K562 (cell line): ENCODE measurements around the gene IMMP2L. TPM values are rescaled to one million over a fixed set of nuclear protein-coding genes. Genes with fewer than 3 reads are reported as not detected.

Experiments used
- CHD4 ChIP-seq: fragments of 200-600 bp; sonication (generic); IDR thresholded peaks from 3 replicates; pipeline ENCODE4 v1.6.1; 2012; ENCODE audit warnings: low read depth, mild to moderate bottlenecking, mixed read lengths, low read length, inconsistent platforms; ENCODE audit not compliant: insufficient read depth, insufficient replicate concordance, poor library complexity, severe bottlenecking
- CXXC5 ChIP-seq: fragments of 250-450 bp; sonication (Bioruptor Pico); IDR thresholded peaks from 2 replicates; pipeline ENCODE4 v1.8.0; 2022; ENCODE audit warnings: inconsistent platforms, mild to moderate bottlenecking, moderate library complexity
- ELK1 ChIP-seq: sonication (generic); formaldehyde crosslinking; IDR thresholded peaks from 2 replicates; pipeline ENCODE4 v1.8.1; 2022; ENCODE audit warnings: missing genetic modification reagents
- EP400 ChIP-seq: fragments of 450-650 bp; IDR thresholded peaks from 2 replicates; pipeline ENCODE4 v1.6.1; 2017; ENCODE audit warnings: antibody characterized with exemption, mild to moderate bottlenecking, moderate library complexity
- GABPA ChIP-seq: fragments of 200-800 bp; sonication (Bioruptor generic); conservative IDR thresholded peaks from 2 replicates; pipeline ENCODE4 v1.6.1; 2016; ENCODE audit warnings: low read depth, missing genetic modification characterization, missing compliant biosample characterization
- HMG20A ChIP-seq: fragments of 450-650 bp; formaldehyde crosslinking; conservative IDR thresholded peaks from 2 replicates; pipeline ENCODE4 v1.4.0; 2020; ENCODE audit warnings: mild to moderate bottlenecking, mixed read lengths
- KDM2B ChIP-seq: fragments of 250-450 bp; sonication (Bioruptor Pico); IDR thresholded peaks from 2 replicates; pipeline ENCODE4 v1.8.0; 2021; ENCODE audit warnings: mild to moderate bottlenecking, moderate library complexity
- MEIS2 ChIP-seq: fragments of 450-650 bp; IDR thresholded peaks from 2 replicates; pipeline ENCODE4 v1.6.1; 2014; ENCODE audit warnings: mild to moderate bottlenecking; ENCODE audit not compliant: partially characterized antibody
- MIER1 ChIP-seq: fragments of 450-650 bp; IDR thresholded peaks from 2 replicates; pipeline ENCODE4 v1.6.1; 2016; ENCODE audit warnings: antibody characterized with exemption, mild to moderate bottlenecking, low read depth
- MXD1 ChIP-seq: fragments of 250-450 bp; sonication (Bioruptor Pico); IDR thresholded peaks from 2 replicates; pipeline ENCODE4 v1.8.0; 2021; ENCODE audit warnings: borderline replicate concordance, mild to moderate bottlenecking, moderate library complexity; ENCODE audit not compliant: poor library complexity, severe bottlenecking
- NCOA2 ChIP-seq, 2 experiments: fragments of 450-650 bp; IDR thresholded peaks; 2 replicates each; pipeline ENCODE4 v1.6.1; 2018; ENCODE audit warnings: mild to moderate bottlenecking in 2 of 2, moderate library complexity in 1 of 2; ENCODE audit not compliant: partially characterized antibody in 2 of 2
- NFIX ChIP-seq: fragments of 250-450 bp; sonication (Bioruptor Pico); IDR thresholded peaks from 2 replicates; pipeline ENCODE4 v1.4.0; 2020; ENCODE audit warnings: low read depth, mild to moderate bottlenecking, moderate library complexity
- PTRF ChIP-seq: fragments of 450-650 bp; IDR thresholded peaks from 2 replicates; pipeline ENCODE4 v1.6.1; 2016; ENCODE audit warnings: mild to moderate bottlenecking, missing genetic modification characterization, missing compliant biosample characterization
- TAF1 ChIP-seq: IDR thresholded peaks from 2 replicates; pipeline ENCODE4 v1.6.1; 2011; ENCODE audit warnings: mild to moderate bottlenecking, low read length, moderate library complexity; ENCODE audit not compliant: insufficient read depth, control insufficient read depth, severe bottlenecking; ENCODE audit errors: extremely low read depth
- ZBTB2 ChIP-seq: fragments of 450-650 bp; IDR thresholded peaks from 2 replicates; pipeline ENCODE4 v1.6.1; 2016; ENCODE audit warnings: antibody characterized with exemption
- polyA plus RNA-seq, 8 experiments: library from polyadenylated mRNA; depleted of rRNA in 4 of 8; stranded (reverse) in 5 of 8; unstranded in 3 of 8; fragments of >200 nt; fragmentation: Nextera tagmentation in 2 of 8; fragmentation: Illumina TruSeq in 1 of 8; extraction: Ambion mirVana in 2 of 8; extraction: Trizol in 1 of 8; gene quantifications; 2 replicates each; pipeline versions ENCODE4 v1.2.1 to v1.2.3, GENCODE V29; 2011 to 2014; ENCODE audit warnings: inconsistent platforms in 1 of 8, missing spikeins in 1 of 8
- total RNA-seq, 7 experiments: library from RNA; depleted of rRNA in 6 of 7; stranded (reverse); fragments of >200 nt in 6 of 7; fragmentation: Illumina TruSeq in 2 of 7; extraction: Trizol in 2 of 7; gene quantifications; 2 replicates each; pipeline versions ENCODE4 v1.2.1 to v1.2.3, GENCODE V29; 2011 to 2021; ENCODE audit warnings: low replicate concordance in 1 of 7
- TF ChIP-seq, protein P1 (sequence below): fragments of 450-650 bp; formaldehyde crosslinking; conservative IDR thresholded peaks from 2 replicates; pipeline ENCODE4 v1.4.0; 2022; ENCODE audit warnings: mild to moderate bottlenecking, missing genetic modification characterization
- TF ChIP-seq, protein P2 (sequence below), 2 experiments: IDR thresholded peaks; 2 replicates each; pipeline ENCODE4 v1.6.1; 2011; ENCODE audit warnings: borderline replicate concordance in 1 of 2, control low read depth in 1 of 2, low read depth in 1 of 2, low read length in 1 of 2, mild to moderate bottlenecking in 1 of 2, mixed read lengths in 1 of 2, moderate library complexity in 1 of 2; ENCODE audit not compliant: insufficient read depth in 1 of 2, insufficient read length in 1 of 2, poor library complexity in 1 of 2, severe bottlenecking in 1 of 2; ENCODE audit errors: extremely low read depth in 1 of 2
- TF ChIP-seq, protein P3 (sequence below): fragments of 450-650 bp; formaldehyde crosslinking; IDR thresholded peaks from 2 replicates; pipeline ENCODE4 v1.4.0; 2020; ENCODE audit warnings: mild to moderate bottlenecking, mixed read lengths

IMMP2L gene
- total and polyA plus RNA-seq, 9 of the 15 experiments (the other 6 are each of a cell fraction or from before 2014, with no cell fraction given): 29.7 to 116 (median 53.0) TPM

DNA sequence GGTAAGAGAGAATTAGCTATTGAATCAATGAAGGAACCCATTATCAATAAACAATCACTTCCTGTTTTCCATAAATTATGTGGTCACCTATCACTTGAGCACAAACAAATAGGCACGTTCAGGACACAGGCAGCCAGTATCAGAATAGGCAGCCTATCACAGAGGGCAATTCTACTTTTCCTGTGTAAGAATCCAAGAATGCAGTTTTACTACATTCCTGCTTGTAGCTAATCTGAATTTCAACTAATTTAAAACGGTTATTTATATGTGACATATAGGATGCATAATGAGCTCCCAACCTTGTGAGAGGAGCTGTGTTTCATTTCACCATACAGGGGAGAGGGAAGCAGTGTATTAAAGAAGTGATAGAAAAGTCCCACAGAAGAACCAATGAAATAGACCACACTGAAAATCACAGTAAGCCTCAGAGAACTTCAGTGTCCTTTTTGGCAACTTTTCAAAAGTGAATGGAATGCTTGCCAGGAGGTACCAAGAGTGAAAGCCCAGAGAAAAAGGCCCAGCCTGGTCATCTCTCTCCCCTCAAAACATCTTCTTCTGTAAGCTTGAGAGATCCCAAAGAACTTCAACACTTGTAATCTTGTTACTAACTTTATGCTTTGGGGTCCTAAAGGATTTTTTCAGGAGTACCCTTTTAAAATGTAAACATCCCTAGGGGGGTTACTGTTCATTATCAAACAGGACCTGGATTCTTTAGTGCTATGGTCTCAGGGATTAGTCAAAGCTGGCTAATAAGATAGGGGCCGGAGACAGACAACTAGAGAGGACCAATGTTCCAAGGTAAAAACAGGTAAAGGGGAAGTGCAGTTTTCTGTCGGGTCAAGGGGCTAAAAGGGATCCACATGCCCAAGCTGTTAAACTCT lies 1.3 kb downstream of the IMMP2L start (continued):
- no peak for TF ChIP-seq ELK1 (CRISPR knock-in tag)
- TF ChIP-seq, protein P1, sequence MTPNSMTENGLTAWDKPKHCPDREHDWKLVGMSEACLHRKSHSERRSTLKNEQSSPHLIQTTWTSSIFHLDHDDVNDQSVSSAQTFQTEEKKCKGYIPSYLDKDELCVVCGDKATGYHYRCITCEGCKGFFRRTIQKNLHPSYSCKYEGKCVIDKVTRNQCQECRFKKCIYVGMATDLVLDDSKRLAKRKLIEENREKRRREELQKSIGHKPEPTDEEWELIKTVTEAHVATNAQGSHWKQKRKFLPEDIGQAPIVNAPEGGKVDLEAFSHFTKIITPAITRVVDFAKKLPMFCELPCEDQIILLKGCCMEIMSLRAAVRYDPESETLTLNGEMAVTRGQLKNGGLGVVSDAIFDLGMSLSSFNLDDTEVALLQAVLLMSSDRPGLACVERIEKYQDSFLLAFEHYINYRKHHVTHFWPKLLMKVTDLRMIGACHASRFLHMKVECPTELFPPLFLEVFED (CRISPR knock-in tag): no peak
- no peak for TF ChIP-seq GABPA (tag)
- TF ChIP-seq, protein P2, sequence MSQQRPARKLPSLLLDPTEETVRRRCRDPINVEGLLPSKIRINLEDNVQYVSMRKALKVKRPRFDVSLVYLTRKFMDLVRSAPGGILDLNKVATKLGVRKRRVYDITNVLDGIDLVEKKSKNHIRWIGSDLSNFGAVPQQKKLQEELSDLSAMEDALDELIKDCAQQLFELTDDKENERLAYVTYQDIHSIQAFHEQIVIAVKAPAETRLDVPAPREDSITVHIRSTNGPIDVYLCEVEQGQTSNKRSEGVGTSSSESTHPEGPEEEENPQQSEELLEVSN (IDR thresholded peaks at IDR 0.05; ENCODE audit: borderline replicate concordance in 1 of 2, extremely low read depth in 1 of 2, insufficient read depth in 1 of 2, insufficient read length in 1 of 2, low read depth in 1 of 2, low read length in 1 of 2, poor library complexity in 1 of 2, severe bottlenecking in 1 of 2): no peak
- peak; percentile 5 for TF ChIP-seq MEIS2
- no peak for TF ChIP-seq TAF1
- 0 out of 2 replicates have a peak, but pooled peaks have one; percentile 37 for TF ChIP-seq ZBTB2
- no peak for TF ChIP-seq CHD4
- no peak for TF ChIP-seq PTRF (tag)
- no peak for TF ChIP-seq EP400
- TF ChIP-seq, protein P3, sequence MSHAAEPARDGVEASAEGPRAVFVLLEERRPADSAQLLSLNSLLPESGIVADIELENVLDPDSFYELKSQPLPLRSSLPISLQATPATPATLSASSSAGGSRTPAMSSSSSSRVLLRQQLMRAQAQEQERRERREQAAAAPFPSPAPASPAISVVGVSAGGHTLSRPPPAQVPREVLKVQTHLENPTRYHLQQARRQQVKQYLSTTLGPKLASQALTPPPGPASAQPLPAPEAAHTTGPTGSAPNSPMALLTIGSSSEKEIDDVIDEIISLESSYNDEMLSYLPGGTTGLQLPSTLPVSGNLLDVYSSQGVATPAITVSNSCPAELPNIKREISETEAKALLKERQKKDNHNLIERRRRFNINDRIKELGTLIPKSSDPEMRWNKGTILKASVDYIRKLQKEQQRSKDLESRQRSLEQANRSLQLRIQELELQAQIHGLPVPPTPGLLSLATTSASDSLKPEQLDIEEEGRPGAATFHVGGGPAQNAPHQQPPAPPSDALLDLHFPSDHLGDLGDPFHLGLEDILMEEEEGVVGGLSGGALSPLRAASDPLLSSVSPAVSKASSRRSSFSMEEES (CRISPR knock-in tag): no peak
- no peak for TF ChIP-seq CXXC5 (CRISPR knock-in tag)
- TF ChIP-seq NCOA2 (IDR thresholded peaks at IDR 0.05; ENCODE audit: partially characterized antibody in 2 of 2): no peak
- TF ChIP-seq NFIX (CRISPR knock-in tag): no peak
- no peak for TF ChIP-seq HMG20A (CRISPR knock-in tag)
- no peak for TF ChIP-seq MIER1
- TF ChIP-seq MXD1 (CRISPR knock-in tag): no peak
- TF ChIP-seq KDM2B: no peak
